GM18508 (cell line): ENCODE results near the gene ZNF512B.
"Not testable (repeated sequence)": the region's sequence is repeated elsewhere in the genome, so short reads cannot be mapped to it uniquely, and the experiment has no call there.

Experiments
- ATAC-seq: cut with Tn5 transposase; IDR thresholded peaks from one replicate; pipeline ENCODE4 v1.9.1; 2021; ENCODE audit warnings: moderate number of reproducible peaks; ENCODE audit not compliant: insufficient read depth, unreplicated experiment

The ZNF512B gene

GRCh38 chr20:63966172-63966943, 3.4 kb downstream of the ZNF512B start:
- no peak for ATAC-seq

GRCh38 chr20:63964412-63964811, 5.3 kb downstream of the ZNF512B start:
- ATAC-seq, result no peak

DNA sequence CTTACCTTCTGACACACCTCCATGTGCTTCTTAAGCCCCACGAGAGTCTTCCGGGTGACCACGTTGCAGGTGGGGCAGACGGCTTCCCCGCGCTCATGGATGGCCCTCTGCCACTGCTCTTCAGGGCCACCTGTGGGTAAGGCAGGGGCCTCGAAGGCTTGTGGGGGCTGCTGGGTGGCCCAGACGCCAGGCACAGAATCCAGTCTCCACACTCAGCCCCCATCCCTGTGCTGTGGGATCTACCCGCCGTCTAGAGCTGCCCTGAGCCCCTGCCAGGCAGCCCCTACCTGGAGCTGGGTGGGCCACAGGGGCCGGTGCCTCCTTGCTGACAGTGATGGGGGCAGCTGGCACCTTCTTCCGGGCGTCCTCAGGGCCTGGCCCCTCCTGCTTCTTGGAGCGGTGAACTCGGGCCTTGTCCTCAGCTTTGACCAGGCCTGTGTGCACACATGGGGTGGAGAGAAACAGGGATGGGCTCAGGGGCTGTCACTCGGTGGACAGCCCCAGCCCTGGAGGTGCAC, 5.9 kb downstream of the ZNF512B start:
- no peak for ATAC-seq

- no peak for ATAC-seq
Measured at GRCh38 chr20:63963348-63963741, 6.4 kb downstream of the ZNF512B start.

- no peak for ATAC-seq
Measured at GRCh38 chr20:63962426-63963347, 7.0 kb downstream of the ZNF512B start.

GRCh38 chr20:63961664-63962425, 7.9 kb downstream of the ZNF512B start:
- no peak for ATAC-seq

DNA sequence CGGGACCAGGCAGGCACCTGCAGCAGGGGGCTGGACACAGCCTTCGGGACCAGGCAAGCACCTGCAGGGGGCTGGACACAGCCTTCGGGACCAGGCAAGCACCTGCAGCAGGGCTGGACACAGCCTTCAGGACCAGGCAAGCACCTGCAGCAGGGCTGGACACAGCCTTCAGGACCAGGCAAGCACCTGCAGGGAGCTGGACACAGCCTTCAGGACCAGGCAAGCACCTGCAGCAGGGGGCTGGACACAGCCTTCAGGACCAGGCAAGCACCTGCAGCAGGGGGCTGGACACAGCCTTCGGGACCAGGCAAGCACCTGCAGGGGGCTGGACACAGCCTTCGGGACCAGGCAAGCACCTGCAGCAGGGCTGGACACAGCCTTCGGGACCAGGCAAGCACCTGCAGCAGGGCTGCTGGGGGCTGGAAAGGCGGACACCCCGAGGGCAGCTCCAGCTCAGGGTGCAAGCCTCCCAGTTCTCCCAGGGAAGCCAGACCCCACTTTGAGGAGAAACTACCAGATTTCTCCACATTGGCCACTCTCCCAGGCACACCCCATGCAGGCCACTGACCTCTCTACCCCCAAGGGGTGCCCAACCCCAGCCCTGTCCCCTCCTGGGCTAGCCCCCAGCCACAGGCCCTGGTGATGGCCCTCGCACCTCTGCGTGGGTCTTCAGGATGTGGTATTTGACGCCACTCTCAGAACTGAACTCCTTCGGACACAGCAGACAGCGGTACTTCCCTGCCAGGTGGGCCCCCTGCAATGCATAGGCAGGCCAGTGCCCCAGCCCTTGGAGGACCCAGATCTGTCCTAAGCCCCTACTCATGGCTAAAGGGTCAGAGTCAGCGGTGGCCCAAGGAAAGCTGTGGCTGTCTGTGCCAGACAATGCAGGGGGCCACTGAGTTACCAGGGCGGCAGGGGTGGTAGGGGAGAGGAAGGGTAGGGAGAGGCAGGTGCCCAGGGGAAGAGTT, 8.8 kb downstream of the ZNF512B start:
- ATAC-seq, result not testable (repeated sequence)

GRCh38 chr20:63959699-63960075, 10.0 kb downstream of the ZNF512B start:
- no peak for ATAC-seq

- no peak for ATAC-seq
Measured at GRCh38 chr20:63958964-63959698, 10.6 kb downstream of the ZNF512B start.

DNA sequence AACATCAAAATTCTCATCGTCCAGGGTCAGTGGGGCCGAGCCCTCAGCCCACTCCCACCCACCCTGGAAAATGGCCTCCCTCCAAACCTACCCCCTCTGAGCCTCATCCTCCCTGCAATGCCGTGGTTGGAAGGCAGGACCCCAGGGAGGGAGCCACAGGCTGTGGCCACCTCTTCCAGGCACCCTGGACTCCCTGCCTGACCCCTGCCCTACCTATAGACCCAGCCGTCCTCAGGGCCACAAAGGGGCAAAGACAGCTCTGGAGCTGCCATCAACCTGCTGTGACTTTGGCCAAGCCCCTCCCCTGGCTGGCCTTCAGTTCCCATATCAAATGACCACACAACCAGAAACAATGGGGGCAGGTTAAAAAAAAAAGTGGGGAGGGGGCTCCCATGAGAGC, 11.3 kb downstream of the ZNF512B start:
- no peak for ATAC-seq

DNA sequence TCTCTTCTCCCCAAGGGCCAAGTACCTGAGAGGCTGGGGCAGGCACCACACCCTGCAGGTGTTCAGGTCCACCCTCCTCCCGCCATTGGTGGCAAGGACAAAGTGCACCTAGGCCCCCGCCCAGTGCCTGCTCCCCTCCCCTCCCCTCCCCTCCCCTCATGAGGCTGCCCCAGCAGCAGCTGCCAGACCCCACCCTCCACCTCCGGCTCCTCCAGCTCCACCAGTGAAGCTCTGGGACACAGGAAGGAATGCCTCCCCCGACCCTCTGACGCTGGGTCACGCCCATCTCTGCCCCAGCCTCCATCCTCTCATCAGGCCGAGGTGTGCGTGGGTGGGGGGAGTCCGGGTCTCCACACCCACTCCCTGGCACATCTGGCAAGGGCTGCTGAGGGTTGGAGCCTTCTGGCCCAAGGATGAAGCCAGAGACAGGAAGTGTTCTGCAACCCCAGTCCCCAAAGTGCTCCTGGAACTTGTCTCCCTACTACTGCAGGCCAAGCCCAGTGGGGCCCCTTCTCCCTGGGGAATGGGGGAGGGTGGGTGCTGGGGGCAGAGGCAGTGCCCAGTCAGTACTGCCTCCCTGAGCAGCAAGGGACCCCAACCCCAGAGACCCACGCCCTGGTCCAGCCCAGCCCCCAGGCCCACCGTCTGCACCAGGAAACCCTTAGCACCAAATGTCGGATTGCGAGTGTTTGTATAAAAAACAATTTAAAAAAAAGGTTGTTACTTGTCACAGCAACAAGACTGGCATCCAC, 11.9 kb downstream of the ZNF512B start:
- no peak for ATAC-seq

- ATAC-seq, result no peak
Measured at GRCh38 chr20:63957004-63957689, 12.6 kb downstream of the ZNF512B start.

GRCh38 chr20:63956664-63957003, 13.1 kb downstream of the ZNF512B start:
- no peak for ATAC-seq

GRCh38 chr20:63955827-63956663, 13.7 kb downstream of the ZNF512B start, which contains the start of gene UCKL1:
Gene UCKL1, minus strand, starts transcription at chr20:63956416. Its CDS starts 44 bp downstream, at chr20:63956372.
- ATAC-seq, result no peak

DNA sequence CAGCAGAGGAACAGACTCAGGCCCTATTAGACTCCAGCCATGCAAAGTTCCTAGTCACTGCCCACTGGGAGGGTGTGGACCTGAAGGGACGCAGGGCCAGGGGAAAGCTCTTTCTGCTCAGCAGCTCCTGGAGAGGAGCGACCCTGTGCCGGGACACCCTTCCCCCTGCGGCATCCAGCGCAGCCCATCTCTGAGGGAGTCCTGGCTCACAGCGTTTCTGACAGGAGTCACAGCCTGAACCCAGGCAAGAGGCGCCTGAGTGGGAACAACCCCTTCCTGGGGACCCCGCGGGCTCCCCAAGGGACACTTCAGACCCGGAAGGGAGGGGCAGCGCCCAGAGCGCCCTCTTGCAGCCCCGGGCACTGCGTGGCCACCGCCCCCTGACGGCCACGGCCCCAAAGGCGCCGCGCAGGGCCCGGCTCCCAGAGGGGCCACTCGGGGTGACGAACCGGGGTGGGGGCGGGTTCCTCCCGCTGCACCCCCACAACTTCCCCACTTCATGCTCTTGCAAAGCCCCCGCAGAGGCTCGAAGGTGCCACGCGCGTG, 14.4 kb downstream of the ZNF512B start:
- no peak for ATAC-seq

DNA sequence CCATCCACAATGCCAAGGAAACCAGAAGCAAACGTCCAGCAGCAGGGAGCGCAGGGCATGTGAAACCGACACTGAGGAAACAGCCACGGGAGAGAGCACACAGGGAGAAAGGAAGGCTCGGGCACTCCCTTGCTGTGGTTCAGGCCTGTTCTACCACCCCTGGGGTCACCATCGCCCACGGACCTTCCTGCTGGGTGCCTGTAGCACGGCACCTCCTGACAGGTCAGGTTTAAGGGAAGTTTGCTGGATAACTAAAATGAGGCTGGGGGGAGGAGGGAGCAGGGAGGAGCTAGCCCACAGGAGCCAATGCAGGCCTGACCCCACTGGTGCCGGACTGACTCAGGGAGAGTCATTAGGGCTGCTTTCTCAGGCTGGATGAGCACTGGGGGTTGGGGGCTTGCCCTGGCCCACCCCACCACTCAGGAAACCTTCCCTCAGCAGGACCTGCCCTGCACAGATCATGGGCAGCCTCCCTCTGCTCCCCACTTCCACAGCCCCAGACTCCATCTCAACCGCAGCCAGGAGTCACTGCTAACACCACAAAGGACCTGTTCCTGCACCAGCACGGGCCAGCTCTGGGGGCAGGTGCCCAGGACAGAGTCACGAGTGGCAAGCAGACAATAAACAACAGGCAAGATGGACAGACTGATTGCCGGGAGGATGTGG, 15.8 kb downstream of the ZNF512B start:
- no peak for ATAC-seq
